ENCODE data around the gene STAC2. TPM values are rescaled to one million over a fixed set of nuclear protein-coding genes. Genes with fewer than 3 reads are reported as not detected.

The STAC2 gene
- total and polyA plus RNA-seq, 9 of the 15 experiments (the other 6 are each of a cell fraction or from before 2014, with no cell fraction given): not detected

- TF ChIP-seq ZNF551 (CRISPR knock-in tag; IDR thresholded peaks at IDR 0.05) (no peak), ZNF3 (CRISPR knock-in tag; IDR thresholded peaks at IDR 0.05) (no peak)
These were observed 27.6 kb downstream of the STAC2 start (continued) for GRCh38 chr17:39198186-39198566.

DNA sequence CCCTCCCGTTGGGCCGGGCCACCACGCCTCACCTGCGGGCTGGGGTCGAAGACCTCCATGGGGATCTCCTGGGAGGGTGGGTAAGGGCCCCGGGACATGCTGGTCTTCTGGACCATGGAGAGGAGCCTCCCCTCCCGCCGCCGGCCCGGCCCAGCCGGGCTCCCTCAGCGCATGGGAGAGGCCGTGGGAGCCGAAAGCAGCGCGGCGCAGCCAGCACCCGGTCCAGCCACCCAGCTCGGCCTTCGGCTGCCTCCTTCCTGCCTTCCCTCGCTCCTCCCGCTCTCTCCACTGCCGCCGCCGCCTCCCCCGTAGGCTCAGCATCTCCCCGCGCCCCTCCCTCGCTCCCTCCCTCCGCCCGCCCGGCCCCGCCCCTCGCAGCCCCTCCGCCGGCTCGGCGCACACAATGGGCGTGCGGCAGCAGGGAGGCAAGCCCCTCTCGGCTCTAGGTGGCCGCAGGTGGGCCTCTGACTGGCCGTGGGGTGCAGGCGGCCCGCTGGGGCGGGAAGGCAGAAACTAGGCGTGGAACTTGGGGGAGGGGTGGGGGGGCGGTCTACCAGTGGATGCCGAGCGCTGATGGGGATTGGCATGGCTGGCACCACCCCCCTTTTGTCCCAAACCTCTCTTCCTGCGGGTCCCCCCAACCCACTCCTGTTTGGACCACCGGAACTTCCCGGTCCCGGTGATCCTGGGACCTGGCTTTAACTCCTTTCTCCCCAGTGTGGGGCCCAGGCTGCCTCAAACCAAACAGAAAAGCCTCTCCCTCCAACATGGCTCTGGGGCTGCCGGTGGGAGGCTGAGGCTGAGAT is 28.2 kb downstream of the STAC2 start, which contains the start of gene CACNB1:
TSS of gene CACNB1 (minus strand) at position 290 of the 806 bp plus-strand sequence. CDS start at position 116, 174 bp downstream.
- in situ Hi-C loops (cut with MboI) (no loop called here), intact Hi-C loops (cut with micrococcal nuclease) (no loop called here)
- BruUV-seq (replicated peaks): no TSS peak
- WGBS (ENCODE audit: insufficient coverage, low coverage, missing lambda C conversion rate): 3% methylated on average over 23 of the region's 55 CpGs
- Histone ChIP-seq H2AFZ (ENCODE audit: low read depth, low read length) (peak within 1 kb of the TSS; percentile 77), H3K27me3 (ENCODE audit: control insufficient read depth in 2 of 2, insufficient read depth in 2 of 2, low read length in 2 of 2) (no peaks in the 10 kb centered on the region), H4K20me1 (replicated peaks; ENCODE audit: control insufficient read depth, insufficient read depth, low read length) (peaks cover 9% of the 10 kb centered on the region), H3K4me3 (peak within 1 kb of the TSS; percentile 52), H3K4me1 (replicated peaks in 1 of 2; ENCODE audit: control insufficient read depth in 2 of 2, insufficient read depth in 2 of 2, low read length in 2 of 2) (peaks cover 45 to 57% of the 10 kb centered on the region in 2 experiments; a peak in 4 of 5 replicates), H3K9ac (ENCODE audit: insufficient read depth in 1 of 2, low read depth in 2 of 2, low read length in 2 of 2) (peak within 1 kb of the TSS; percentile 46 to 91; a peak in 3 of 4 replicates), H3K27ac (ENCODE audit: extremely low read depth, low read depth, low read length) (peak within 1 kb of the TSS; percentile 37; the same call in 2 of the 3 replicates), H3K9me3 (replicated peaks; ENCODE audit: control insufficient read depth, insufficient read depth, low read depth, low read length) (no peaks in the 10 kb centered on the region), H3K4me2 (ENCODE audit: insufficient read depth, low read length) (peak within 1 kb of the TSS; percentile 92), H3K36me3 (ENCODE audit: control insufficient read depth, insufficient read depth, low read length) (peaks cover 33% of the 10 kb centered on the region), H3K9me1 (ENCODE audit: control insufficient read depth, insufficient read depth, low read length) (no peaks in the 10 kb centered on the region), H3K79me2 (ENCODE audit: control insufficient read depth, insufficient read depth, low read length) (peaks cover 44% of the 10 kb centered on the region)
- ATAC-seq: peak; percentile 79
- peak; percentile 86 to 90 (median 87) for DNase-seq (ENCODE audit: extremely low read depth in 1 of 4, low spot score in 3 of 4)
- FAIRE-seq: no peak
- POLR2A ChIA-PET: interaction anchor here (0.6 to 1.5 kb wide), 3 partner anchors 8 to 11 kb away, joined by 3 read pairs; no protein-coding TSS in a partner anchor
- CTCF ChIA-PET (ENCODE audit: low intra/inter-chr PET ratio): no interaction called here
- TF ChIP-seq MGA (IDR thresholded peaks at IDR 0.05) (no peak), ZC3H4 (CRISPR knock-in tag; IDR thresholded peaks at IDR 0.05; ENCODE audit: borderline replicate concordance) (no peak), EGR1 (conservative IDR thresholded peaks at IDR 0.05) (peak; percentile 15; the same call in 1 of the 2 replicates), SMC3 (conservative IDR thresholded peaks at IDR 0.05; ENCODE audit: insufficient read depth, low read depth, low read length) (no peak), SPI1 (IDR thresholded peaks at IDR 0.05; ENCODE audit: borderline replicate concordance, low read depth, low read length) (no peak), TFAM (CRISPR knock-in tag; conservative IDR thresholded peaks at IDR 0.05) (no peak), ZNF57 (CRISPR knock-in tag; IDR thresholded peaks at IDR 0.05) (no peak)

All from K562 (cell line).